Erythroblast (primary cell): Measurements from ENCODE around the gene FASN.

ENCODE experiments used
- DNase-seq, 2 experiments: peaks; one replicate each; lab custom pipeline; 2025; lab: John Stamatoyannopoulos, UW
- GATA1 ChIP-seq: IDR thresholded peaks from 2 replicates; pipeline ENCODE4 v1.6.1; 2011; ENCODE audit warnings: low read depth, mild to moderate bottlenecking, control low read depth, low read length, moderate library complexity
- POLR2A ChIP-seq: IDR thresholded peaks from 2 replicates; pipeline ENCODE4 v1.6.1; 2011; ENCODE audit warnings: mild to moderate bottlenecking, low read length

Gene FASN

DNA sequence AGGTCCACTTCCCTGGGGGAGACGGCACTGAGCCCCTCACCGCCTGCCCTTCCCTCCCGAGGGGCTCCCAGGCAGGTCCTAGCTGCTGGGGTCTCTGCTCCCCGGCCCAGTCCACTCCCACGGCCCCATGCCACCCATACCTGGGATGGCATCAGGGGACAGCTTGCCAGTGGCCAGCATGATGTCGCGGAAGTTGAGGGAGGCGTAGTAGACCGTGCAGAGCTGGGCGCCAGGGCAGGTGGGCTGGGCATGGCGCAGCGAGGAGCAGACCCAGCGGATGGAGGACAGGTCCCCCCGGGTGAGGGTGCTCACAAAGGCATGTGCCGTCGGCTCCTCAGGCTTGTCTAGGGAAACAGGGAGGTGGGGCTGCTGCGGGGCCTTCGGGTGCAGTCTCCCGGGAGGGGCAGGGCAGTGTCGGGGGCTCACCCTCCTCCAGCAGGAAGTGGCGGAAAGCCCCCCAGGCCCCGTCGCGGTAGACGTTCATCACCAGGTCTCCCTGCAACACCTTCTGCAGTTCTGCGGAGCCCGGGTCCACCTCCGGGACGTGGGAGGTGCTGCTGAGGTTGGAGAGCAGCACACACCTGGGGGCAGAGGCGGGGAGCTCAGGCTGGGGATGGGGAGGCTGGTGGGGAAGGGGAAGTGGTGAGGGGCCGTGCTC, 13.5 kb downstream of the FASN start:
- no peak for DNase-seq
- no peak for TF ChIP-seq POLR2A
- no peak for TF ChIP-seq GATA1

DNA sequence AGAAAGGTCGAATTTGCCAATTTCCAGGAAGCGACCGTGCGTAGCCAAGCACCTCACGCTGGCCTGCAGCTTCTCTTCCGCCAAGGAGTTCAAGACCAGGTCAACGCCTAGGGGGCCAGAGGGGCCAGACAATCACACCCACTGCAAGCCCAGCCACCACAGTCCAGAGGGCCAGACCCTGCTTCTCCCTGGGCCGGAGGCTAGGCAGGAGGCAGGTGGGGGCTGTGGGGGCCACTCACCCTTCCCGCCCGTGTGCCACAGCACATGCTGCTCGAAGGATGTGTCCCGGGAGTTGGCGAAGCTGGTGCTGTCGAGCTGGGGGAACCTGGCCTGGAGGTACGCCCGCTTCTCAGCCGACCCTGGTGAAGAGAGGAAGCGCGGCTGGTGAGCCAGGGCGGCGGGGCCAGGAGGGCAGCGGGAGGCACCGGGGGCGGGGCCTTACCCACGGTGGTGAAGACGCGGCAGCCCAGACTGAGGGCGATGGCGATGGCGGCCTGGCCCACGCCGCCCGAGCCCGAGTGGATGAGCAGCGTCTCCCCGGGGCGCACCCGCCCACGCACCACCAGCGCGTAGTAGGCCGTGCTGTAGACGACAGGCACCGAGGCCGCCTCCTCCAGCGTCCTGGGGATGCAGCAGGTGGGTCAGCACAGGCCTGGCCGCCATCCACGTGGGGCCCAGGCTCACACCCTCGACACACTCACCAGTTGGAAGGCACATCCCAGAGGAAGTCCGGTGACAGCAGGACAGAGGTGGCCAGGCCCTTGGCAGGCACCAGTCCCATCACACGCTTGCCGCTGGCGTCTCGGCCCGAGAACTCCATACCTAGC, 14.3 kb downstream of the FASN start:
- no peak for DNase-seq
- TF ChIP-seq GATA1 (no peak), POLR2A (no peak)

DNA sequence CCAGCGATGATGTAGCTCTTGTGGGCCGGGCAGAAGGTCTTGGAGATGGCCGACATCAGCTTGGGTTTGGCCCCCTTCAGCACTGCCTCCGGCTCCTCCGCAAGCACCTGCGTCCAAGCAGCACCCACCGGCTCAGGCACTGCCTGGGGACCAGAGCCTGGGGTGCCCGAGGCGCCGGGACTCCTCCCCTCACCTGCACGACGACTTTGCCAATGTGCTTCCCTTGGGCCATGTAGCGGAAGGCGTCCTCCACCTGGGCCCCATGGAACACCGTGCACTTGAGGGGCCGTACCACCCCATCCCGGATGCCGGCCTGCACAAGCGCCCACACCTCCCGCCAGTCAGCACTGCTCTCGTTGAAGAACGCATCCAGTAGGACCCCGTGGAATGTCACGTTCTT, 15.0 kb downstream of the FASN start:
- no peak for TF ChIP-seq GATA1
- TF ChIP-seq POLR2A: no peak
- no peak for DNase-seq

DNA sequence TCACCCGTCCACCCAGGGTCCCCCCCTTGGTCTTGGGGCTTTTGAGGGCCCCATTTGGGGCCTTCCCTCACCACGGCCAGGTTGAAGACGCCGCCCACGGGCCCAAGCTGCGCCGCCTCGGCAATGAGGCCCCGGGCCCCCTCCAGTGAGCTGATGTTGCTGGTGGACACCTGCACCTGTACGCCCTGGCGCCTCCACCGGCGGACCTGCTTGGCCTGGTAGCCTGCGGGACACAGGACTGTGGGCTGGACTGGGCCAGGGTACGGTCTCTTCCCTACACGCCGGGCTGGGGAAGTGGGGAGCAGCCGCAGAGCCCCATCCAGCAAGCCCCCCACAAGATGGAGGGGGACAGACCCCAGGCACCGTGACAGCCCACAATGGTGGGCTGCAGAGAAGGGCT, 15.6 kb downstream of the FASN start:
- no peak for DNase-seq
- TF ChIP-seq POLR2A (no peak), GATA1 (no peak)

DNA sequence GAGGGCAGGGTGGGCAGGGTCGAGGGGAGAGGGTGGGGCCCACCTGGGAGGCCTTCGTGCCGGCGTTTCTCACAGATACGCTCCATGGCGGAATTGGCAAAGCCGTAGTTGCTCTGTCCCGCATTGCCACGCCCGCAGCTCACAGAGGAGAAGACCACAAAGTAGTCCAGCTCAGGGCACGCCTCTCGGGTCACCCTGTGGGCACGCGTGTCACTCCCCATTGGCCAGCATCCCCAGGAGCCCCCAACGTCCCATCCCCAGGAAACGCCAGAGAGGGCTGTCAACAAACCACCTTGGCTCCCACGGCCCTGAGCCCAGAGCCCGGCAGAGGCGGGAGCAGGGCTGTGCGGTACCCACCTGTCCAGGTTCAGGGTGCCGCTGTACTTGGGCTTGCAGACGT, 16.1 kb downstream of the FASN start:
- DNase-seq: no peak
- no peak for TF ChIP-seq POLR2A
- no peak for TF ChIP-seq GATA1

DNA sequence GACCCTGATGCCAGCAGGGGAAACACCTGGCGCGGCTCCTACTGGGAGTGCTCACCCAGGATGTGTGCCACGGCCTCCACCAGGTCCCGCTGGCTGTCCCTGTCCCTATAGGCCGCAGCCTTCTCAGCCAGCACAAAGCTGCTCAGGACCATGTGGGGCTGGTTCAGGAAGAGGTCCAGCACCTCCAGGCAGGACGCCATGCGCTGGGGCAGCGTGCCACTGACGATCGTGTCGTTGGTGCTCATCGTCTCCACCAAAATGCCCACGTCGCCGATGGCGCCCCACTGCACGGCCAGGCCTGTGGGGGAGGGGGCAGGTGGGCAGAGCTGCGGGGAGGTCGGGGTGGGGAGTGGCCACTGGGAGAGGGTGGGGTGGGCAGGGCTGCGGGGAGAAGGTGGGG, 16.5 kb downstream of the FASN start:
- TF ChIP-seq POLR2A (no peak), GATA1 (no peak)
- no peak for DNase-seq

DNA sequence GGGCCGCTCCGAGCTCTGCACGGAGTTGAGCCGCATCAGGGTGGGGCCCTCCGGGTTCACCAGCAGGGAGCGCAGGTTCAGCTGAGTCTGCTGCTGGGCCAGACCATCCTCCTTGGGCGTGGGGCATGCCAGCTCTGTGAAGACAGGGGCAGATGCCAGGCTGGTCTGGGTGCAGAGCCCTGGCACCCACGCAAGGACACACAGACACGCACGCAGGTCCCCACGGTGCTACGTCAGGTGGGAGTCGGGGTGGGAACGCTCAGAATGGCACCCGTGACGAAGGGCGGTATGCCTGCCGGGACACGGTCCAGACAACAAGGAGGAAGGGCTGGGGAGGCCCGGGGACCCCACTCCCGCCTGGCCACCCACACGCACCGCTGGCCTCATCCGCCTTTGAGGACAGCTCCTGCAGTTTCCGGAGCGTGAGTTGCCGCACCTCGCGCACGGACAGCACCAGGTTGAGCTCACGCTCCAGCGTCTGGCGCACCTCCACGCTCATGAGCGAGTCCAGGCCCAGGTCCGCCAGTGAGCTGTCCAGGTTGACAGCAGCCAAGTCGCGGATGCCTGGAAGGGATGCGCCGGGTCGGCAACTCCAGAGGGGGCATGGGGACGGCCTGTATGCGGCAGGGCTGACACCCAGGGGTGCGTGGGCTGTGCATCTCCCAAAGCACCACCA, 17.1 kb downstream of the FASN start:
- no peak for DNase-seq
- TF ChIP-seq POLR2A: no peak
- TF ChIP-seq GATA1: no peak

DNA sequence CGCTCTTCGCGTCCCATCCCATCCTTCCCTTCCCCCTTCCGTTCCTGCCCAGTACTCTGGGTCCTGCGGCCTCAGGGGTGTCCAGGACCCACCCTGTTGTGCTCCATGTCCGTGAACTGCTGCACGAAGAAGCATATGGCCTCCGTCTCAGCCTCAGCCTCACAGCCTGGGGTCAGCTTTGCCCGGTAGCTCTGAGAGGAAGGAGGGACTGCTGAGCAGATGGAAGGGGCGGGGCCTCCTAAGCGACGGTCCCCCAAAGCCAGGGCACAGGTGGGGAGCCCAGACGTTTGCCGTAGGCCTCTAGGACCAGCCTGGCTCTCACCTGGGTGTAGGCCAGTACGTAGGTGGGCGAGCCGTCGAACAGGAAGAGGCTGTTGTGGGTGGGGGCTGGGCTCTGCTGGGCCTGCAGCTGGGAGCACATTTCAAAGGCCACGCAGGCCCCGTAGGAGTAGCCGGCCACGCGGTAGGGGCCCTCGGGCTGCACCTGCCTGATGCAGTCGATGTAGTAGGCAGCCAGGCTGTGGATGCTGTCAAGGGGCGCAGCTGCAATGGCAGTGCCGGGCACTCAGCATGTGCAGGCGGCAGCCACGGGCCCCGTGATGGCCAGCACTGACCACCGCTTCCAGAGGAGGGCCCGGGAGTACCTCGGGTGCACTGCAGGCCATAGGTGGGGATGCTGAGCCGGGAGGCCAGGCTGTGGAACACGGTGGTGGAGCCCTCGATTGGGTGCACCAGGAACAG, 17.8 kb downstream of the FASN start:
- no peak for DNase-seq

DNA sequence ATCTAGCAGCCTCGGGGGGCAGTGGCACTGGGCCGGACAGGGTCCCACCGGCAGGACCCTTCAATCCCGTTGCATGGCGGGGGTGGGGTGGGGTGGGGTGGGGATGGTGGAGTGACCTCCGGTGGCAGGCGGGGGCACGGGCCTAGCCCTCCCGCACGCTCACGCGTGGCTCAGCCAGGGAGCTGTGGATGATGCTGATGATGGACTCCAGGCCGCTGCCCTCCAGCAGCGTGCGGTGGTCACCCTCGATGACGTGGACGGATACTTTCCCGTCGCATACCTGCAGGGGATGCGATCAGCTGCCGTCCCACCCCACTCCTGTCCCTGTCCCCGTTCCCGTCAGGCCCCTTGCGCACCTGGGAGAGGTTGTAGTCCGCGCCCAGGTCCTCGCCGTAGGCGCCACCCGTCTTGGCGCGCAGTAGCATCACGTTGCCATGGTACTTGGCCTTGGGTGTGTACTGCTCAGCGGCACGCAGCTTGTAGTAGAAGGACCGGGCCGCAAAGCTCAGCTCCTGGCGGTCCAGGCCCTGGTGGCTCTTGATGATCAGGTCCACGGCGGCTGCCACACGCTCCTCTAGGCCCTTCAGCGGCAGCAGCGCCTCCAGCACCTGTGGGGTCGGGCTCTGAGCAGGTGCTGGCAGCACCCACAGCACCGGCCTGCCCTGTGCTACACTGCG, 18.9 kb downstream of the FASN start:
- no peak for TF ChIP-seq GATA1
- no peak for TF ChIP-seq POLR2A
- no peak for DNase-seq

More for the DNA sequence above, 17.8 kb downstream of the FASN start:
- TF ChIP-seq GATA1 (no peak), POLR2A (no peak)

DNA sequence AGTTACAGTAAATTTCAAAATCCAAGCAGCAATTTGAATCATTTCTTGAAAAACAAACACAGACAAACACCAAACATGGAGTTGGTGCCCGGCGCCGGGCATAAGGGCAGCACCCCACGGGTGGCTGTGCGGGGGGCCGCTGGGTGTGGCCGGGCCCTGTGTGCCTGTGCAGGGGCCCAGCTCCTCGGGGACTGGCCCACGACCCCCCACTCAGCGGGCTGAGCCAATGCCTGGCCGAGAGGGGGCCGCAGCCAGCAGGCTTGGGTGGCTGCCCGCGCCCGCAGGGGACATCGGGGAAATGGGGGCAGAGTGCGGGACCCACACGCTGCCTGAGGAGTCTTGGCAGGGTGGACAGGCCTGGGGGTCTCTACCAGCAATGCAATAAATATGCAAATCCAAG, 19.6 kb downstream of the FASN start:
- TF ChIP-seq POLR2A (no peak), GATA1 (no peak)
- DNase-seq: no peak

DNA sequence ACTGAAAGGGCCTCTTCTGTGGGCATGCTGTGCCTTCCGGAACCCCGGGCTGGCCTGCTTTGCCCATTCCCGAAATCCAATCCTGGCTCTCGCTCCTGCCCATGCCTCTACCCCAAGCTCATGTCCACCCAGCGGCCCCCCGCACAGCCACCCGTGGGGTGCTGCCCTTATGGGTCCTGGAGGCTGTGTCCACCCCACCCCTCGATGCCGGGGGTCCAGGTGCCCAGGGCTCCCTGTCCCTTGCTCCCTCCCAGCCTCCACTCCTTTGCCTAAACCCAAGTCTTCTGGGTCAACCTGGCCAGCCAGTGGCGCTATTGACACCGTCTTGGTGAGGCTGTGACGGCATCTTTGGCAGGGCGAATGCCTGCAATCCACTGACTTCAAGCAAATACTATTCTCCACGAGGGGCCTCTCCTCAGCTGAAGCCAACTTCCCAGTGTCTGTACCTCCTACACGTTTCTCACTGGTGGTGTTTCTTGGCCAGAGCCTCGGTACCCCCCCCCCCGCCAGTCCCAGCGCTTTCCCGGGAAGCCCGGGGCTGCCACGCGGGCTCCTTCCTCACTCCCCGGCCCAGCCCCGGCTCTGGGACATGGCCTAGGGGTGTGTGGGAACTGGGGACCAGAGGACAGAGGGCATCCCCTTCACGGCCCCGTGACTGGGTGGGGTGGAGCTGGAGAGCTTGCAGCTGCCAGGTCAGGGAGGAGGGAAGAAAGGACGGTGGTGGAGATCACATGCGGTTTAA, 20.2 kb downstream of the FASN start:
- TF ChIP-seq GATA1 (no peak), POLR2A (no peak)

More for the DNA sequence above, 20.2 kb downstream of the FASN start:
- DNase-seq: no peak
